K562 (cell line): Measurements from ENCODE around the gene TBL1XR1. TPM values are rescaled to one million over a fixed set of nuclear protein-coding genes. Genes with fewer than 3 reads are reported as not detected.

Experiments
- ATAC-seq: fragments of 200-7000 bp; cut with Tn5 transposase; 3 replicates; pipeline ENCODE4 v1.9.1; 2020; ENCODE audit warnings: moderate library complexity
- BruUV-seq: library from RNA; stranded (reverse); fragments of 400-500 nt; replicated peaks from 2 replicates; lab custom pipeline; 2021; lab: Mats Ljungman, UMichigan
- CTCF ChIA-PET: fragments of 300-600 bp; formaldehyde crosslinking; extraction: SDS; loops from one replicate; lab custom pipeline; 2021; ENCODE audit warnings: low intra/inter-chr PET ratio; lab: Yijun Ruan, JAX
- POLR2A ChIA-PET: fragments of 300-600, 350-650 bp; sonication (Branson Sonifier 250); formaldehyde crosslinking; extraction: SDS; loops from one replicate; lab custom pipeline; 2021; ENCODE audit warnings: antibody characterized with exemption, inconsistent platforms; lab: Yijun Ruan, JAX
- DNase-seq, 4 experiments: peaks; one replicate each; pipeline versions ENCODE4 v3.0.0 to v3.0.0-alpha.2; 2011 to 2018; ENCODE audit warnings: low spot score in 3 of 4, mixed read lengths in 3 of 4; ENCODE audit errors: extremely low read depth in 1 of 4
- FAIRE-seq: peaks from 2 replicates; lab custom pipeline; 2011; peaks lifted over from hg19 to GRCh38; lab: Jason Lieb, UNC
- H2AFZ ChIP-seq: 2 replicates; pipeline ENCODE4 v1.6.0; 2011; ENCODE audit warnings: low read depth, low read length, control low read depth, inconsistent platforms
- H3K27ac ChIP-seq: fragments of 200-600 bp; 3 replicates; pipeline ENCODE4 v1.8.0; 2011; ENCODE audit warnings: low read depth, mild to moderate bottlenecking, control low read depth, inconsistent platforms, low read length, moderate library complexity, mixed read lengths; ENCODE audit errors: extremely low read depth
- H3K27me3 ChIP-seq, 2 experiments: fragments of 300-600 bp in 1 of 2; 2 replicates in 1 of 2; 3 replicates in 1 of 2; pipeline versions ENCODE4 v1.6.0 to v1.8.0; 2011; ENCODE audit warnings: inconsistent platforms in 2 of 2, low read length in 2 of 2, mild to moderate bottlenecking in 1 of 2, mixed read lengths in 1 of 2, moderate library complexity in 1 of 2; ENCODE audit not compliant: control insufficient read depth in 2 of 2, insufficient read depth in 2 of 2
- H3K36me3 ChIP-seq: fragments of 300-600 bp; 3 replicates; pipeline ENCODE4 v1.8.0; 2011; ENCODE audit warnings: mild to moderate bottlenecking, low read length, inconsistent platforms; ENCODE audit not compliant: control insufficient read depth, insufficient read depth
- H3K4me1 ChIP-seq, 2 experiments: fragments of 200-600 bp in 1 of 2; replicated peaks in 1 of 2; 2 replicates in 1 of 2; 3 replicates in 1 of 2; pipeline versions ENCODE4 v1.5.1 to v1.8.0; 2011; ENCODE audit warnings: inconsistent platforms in 2 of 2, low read length in 2 of 2, mild to moderate bottlenecking in 1 of 2, mixed read lengths in 1 of 2, moderate library complexity in 1 of 2; ENCODE audit not compliant: control insufficient read depth in 2 of 2, insufficient read depth in 2 of 2
- H3K4me2 ChIP-seq: 2 replicates; pipeline ENCODE4 v1.6.1; 2011; ENCODE audit warnings: low read length, control low read depth, inconsistent platforms, mixed read lengths; ENCODE audit not compliant: insufficient read depth
- H3K4me3 ChIP-seq: fragments of 200-600 bp; sonication (generic), shearing (Covaris generic); 2 replicates; pipeline ENCODE4 v1.5.1; 2016; ENCODE audit warnings: control low read depth, inconsistent platforms
- H3K79me2 ChIP-seq: fragments of 200-600 bp; 3 replicates; pipeline ENCODE4 v1.8.0; 2011; ENCODE audit warnings: low read length, inconsistent platforms; ENCODE audit not compliant: control insufficient read depth, insufficient read depth
- H3K9ac ChIP-seq, 2 experiments: 2 replicates each; pipeline versions ENCODE4 v1.6.0 to v1.6.1; 2011; ENCODE audit warnings: low read depth in 2 of 2, low read length in 2 of 2, control low read depth in 1 of 2, inconsistent platforms in 1 of 2, mild to moderate bottlenecking in 1 of 2, mixed read lengths in 1 of 2; ENCODE audit not compliant: insufficient read depth in 1 of 2
- H3K9me1 ChIP-seq: one replicate; pipeline ENCODE4 v1.6.0; 2011; ENCODE audit warnings: inconsistent platforms, mild to moderate bottlenecking, low read length, moderate library complexity; ENCODE audit not compliant: control insufficient read depth, insufficient read depth
- H3K9me3 ChIP-seq: replicated peaks from 2 replicates; pipeline ENCODE4 v1.5.1; 2011; ENCODE audit warnings: low read depth, low read length, inconsistent platforms; ENCODE audit not compliant: control insufficient read depth, insufficient read depth
- H4K20me1 ChIP-seq: replicated peaks from 2 replicates; pipeline ENCODE4 v1.6.1; 2011; ENCODE audit warnings: low read length, inconsistent platforms, mixed read lengths; ENCODE audit not compliant: control insufficient read depth, insufficient read depth
- ATF6 ChIP-seq: sonication (generic); formaldehyde crosslinking; IDR thresholded peaks from 2 replicates; pipeline ENCODE4 v1.4.0; 2020; ENCODE audit warnings: mild to moderate bottlenecking, missing genetic modification reagents
- COPS2 ChIP-seq: fragments of 450-650 bp; conservative IDR thresholded peaks from 2 replicates; pipeline ENCODE4 v1.6.1; 2016; ENCODE audit warnings: mild to moderate bottlenecking, moderate library complexity
- ELF4 ChIP-seq: fragments of 450-650 bp; formaldehyde crosslinking; IDR thresholded peaks from 2 replicates; pipeline ENCODE4 v1.4.0; 2022; ENCODE audit warnings: missing genetic modification characterization
- HNRNPH1 ChIP-seq: fragments of 200-400 bp; formaldehyde crosslinking; optimal IDR thresholded peaks from 2 replicates; pipeline ENCODE3; 2017; ENCODE audit warnings: low read depth, mild to moderate bottlenecking, low read length, moderate library complexity
- KLF10 ChIP-seq: fragments of 250-450 bp; sonication (Bioruptor Pico); IDR thresholded peaks from 2 replicates; pipeline ENCODE4 v1.6.1; 2021; ENCODE audit warnings: matching md5 sums
- PCBP2 ChIP-seq: fragments of 200-400 bp; formaldehyde crosslinking; IDR thresholded peaks from 2 replicates; pipeline ENCODE4 v1.6.1; 2018; ENCODE audit warnings: low read length, low read depth, mild to moderate bottlenecking, moderate library complexity; ENCODE audit not compliant: poor library complexity, severe bottlenecking
- POLR2B ChIP-seq: fragments of 450-650 bp; IDR thresholded peaks from 2 replicates; pipeline ENCODE4 v1.6.1; 2018; ENCODE audit warnings: low read depth; ENCODE audit not compliant: partially characterized antibody
- SAP30 ChIP-seq: fragments of 200-600 bp; sonication (generic); IDR thresholded peaks from 2 replicates; pipeline ENCODE4 v1.6.1; 2012; ENCODE audit warnings: borderline replicate concordance, low read depth, mild to moderate bottlenecking, moderate library complexity, low read length, control low read depth, inconsistent platforms; ENCODE audit not compliant: insufficient read depth, poor library complexity, severe bottlenecking
- SMARCB1 ChIP-seq: IDR thresholded peaks from 2 replicates; pipeline ENCODE4 v1.6.1; 2011; ENCODE audit warnings: improper control_type of control experiment, low read depth; ENCODE audit not compliant: insufficient read length
- SMARCE1 ChIP-seq: fragments of 450-650 bp; IDR thresholded peaks from 2 replicates; pipeline ENCODE4 v1.7.1; 2016; ENCODE audit warnings: mild to moderate bottlenecking
- TRIM28 ChIP-seq: fragments of 450-650 bp; IDR thresholded peaks from 2 replicates; pipeline ENCODE4 v1.6.1; 2017
- ZBED1 ChIP-seq: IDR thresholded peaks from 2 replicates; pipeline ENCODE4 v1.6.1; 2014
- WGBS: fragments of 100-300 bp; shearing (Covaris generic); methylation state at CpG from one replicate; pipeline ENCODE4 v1.1.6; 2016; ENCODE audit warnings: low coverage, mixed read lengths; ENCODE audit not compliant: insufficient coverage; ENCODE audit errors: missing lambda C conversion rate; 5-methylcytosine and 5-hydroxymethylcytosine counted together
- in situ Hi-C: fragments of 300-500 bp; cut with MboI; formaldehyde crosslinking; loops from 4 replicates; pipeline ENCODE4 v1.15.0; 2018; ENCODE audit warnings: inconsistent platforms, mixed read lengths
- intact Hi-C: fragments of 100-400 bp; cut with micrococcal nuclease; formaldehyde crosslinking; loops from 2 replicates; pipeline ENCODE4 v1.14.2; 2022
- polyA plus RNA-seq, 8 experiments: library from polyadenylated mRNA; depleted of rRNA in 4 of 8; stranded (reverse) in 5 of 8; unstranded in 3 of 8; fragments of >200 nt; fragmentation: Nextera tagmentation in 2 of 8; fragmentation: Illumina TruSeq in 1 of 8; extraction: Ambion mirVana in 2 of 8; extraction: Trizol in 1 of 8; gene quantifications; 2 replicates each; pipeline versions ENCODE4 v1.2.1 to v1.2.3, GENCODE V29; 2011 to 2014; ENCODE audit warnings: inconsistent platforms in 1 of 8, missing spikeins in 1 of 8
- total RNA-seq, 7 experiments: library from RNA; depleted of rRNA in 6 of 7; stranded (reverse); fragments of >200 nt in 6 of 7; fragmentation: Illumina TruSeq in 2 of 7; extraction: Trizol in 2 of 7; gene quantifications; 2 replicates each; pipeline versions ENCODE4 v1.2.1 to v1.2.3, GENCODE V29; 2011 to 2021; ENCODE audit warnings: low replicate concordance in 1 of 7
- TF ChIP-seq, protein P1 (sequence below), 2 experiments: fragments of 450-650 bp in 1 of 2; IDR thresholded peaks; 2 replicates each; pipeline ENCODE4 v1.6.1; 2011 to 2017; ENCODE audit warnings: low read depth in 2 of 2, antibody characterized with exemption in 1 of 2, borderline replicate concordance in 1 of 2, low read length in 1 of 2, mild to moderate bottlenecking in 1 of 2, mixed read lengths in 1 of 2; ENCODE audit not compliant: control insufficient read depth in 1 of 2

The TBL1XR1 gene
- total and polyA plus RNA-seq, 9 of the 15 experiments (the other 6 are each of a cell fraction or from before 2014, with no cell fraction given): 19.6 to 171 (median 83.3) TPM

- Histone ChIP-seq H3K36me3 (no peaks in the 10 kb centered on the region), H3K4me3 (no peak overlapping the region), H3K9me1 (no peaks in the 10 kb centered on the region), H3K27ac (no peak overlapping the region), H3K79me2 (no peaks in the 10 kb centered on the region), H4K20me1 (no peaks in the 10 kb centered on the region), H3K4me2 (no peak overlapping the region), H3K4me1 (no peaks in the 10 kb centered on the region), H3K9me3 (no peaks in the 10 kb centered on the region), H2AFZ (no peak overlapping the region), H3K27me3 (no peaks in the 10 kb centered on the region), H3K9ac (no peak overlapping the region)
- no peak for ATAC-seq
- BruUV-seq: no TSS peak
- FAIRE-seq: no peak
- TF ChIP-seq HNRNPH1 (no peak), SMARCB1 (no peak), SAP30 (no peak), TRIM28 (no peak), COPS2 (no peak)
- CTCF ChIA-PET: no interaction called here
- no peak for DNase-seq
- WGBS: 24% methylated on average over 3 of the region's 3 CpGs
- intact Hi-C loops: no loop called here
- in situ Hi-C loops: no loop called here
- POLR2A ChIA-PET: no interaction called here
Observed at GRCh38 chr3:176992978-176993377, 204.3 kb downstream of the TBL1XR1 start.

DNA sequence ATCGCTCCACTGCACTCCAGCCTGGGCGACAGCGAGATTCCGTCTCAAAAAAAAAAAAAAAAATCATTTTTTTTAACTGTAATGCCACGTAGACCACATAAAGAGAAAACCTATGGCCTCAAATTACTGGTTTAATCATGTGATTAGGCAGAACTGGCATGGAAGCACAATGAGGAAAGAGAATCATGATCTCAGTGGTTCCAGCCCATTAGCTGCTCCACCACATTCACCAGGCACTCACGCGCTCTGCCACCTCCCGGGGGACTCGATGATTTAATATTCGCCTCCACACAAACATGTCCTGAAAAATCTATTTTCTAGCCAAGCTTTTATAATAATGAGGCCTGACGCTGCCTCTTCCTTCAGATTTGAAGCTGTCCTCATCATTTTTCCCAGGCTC is 204.7 kb downstream of the TBL1XR1 start:
- Histone ChIP-seq H3K4me1 (no peaks in the 10 kb centered on the region), H3K9me3 (no peaks in the 10 kb centered on the region), H2AFZ (no peak overlapping the region), H3K4me3 (no peak overlapping the region), H3K9me1 (no peaks in the 10 kb centered on the region), H3K79me2 (no peaks in the 10 kb centered on the region), H4K20me1 (no peaks in the 10 kb centered on the region), H3K4me2 (no peak overlapping the region), H3K36me3 (no peaks in the 10 kb centered on the region), H3K27me3 (no peaks in the 10 kb centered on the region), H3K27ac (no peak overlapping the region), H3K9ac (no peak overlapping the region)
- POLR2A ChIA-PET: no interaction called here
- in situ Hi-C loops: no loop called here
- DNase-seq (no peak), FAIRE-seq (no peak), ATAC-seq (no peak)
- BruUV-seq: no TSS peak
- intact Hi-C loops: no loop called here
- WGBS: 71% methylated on average over 9 of the region's 11 CpGs
- CTCF ChIA-PET: no interaction called here
- TF ChIP-seq, protein P1, sequence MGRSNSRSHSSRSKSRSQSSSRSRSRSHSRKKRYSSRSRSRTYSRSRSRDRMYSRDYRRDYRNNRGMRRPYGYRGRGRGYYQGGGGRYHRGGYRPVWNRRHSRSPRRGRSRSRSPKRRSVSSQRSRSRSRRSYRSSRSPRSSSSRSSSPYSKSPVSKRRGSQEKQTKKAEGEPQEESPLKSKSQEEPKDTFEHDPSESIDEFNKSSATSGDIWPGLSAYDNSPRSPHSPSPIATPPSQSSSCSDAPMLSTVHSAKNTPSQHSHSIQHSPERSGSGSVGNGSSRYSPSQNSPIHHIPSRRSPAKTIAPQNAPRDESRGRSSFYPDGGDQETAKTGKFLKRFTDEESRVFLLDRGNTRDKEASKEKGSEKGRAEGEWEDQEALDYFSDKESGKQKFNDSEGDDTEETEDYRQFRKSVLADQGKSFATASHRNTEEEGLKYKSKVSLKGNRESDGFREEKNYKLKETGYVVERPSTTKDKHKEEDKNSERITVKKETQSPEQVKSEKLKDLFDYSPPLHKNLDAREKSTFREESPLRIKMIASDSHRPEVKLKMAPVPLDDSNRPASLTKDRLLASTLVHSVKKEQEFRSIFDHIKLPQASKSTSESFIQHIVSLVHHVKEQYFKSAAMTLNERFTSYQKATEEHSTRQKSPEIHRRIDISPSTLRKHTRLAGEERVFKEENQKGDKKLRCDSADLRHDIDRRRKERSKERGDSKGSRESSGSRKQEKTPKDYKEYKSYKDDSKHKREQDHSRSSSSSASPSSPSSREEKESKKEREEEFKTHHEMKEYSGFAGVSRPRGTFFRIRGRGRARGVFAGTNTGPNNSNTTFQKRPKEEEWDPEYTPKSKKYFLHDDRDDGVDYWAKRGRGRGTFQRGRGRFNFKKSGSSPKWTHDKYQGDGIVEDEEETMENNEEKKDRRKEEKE (IDR thresholded peaks at IDR 0.05; ENCODE audit: borderline replicate concordance in 1 of 2, control insufficient read depth in 1 of 2, low read depth in 2 of 2, low read length in 1 of 2): no peak
- TF ChIP-seq POLR2B (no peak), ELF4 (CRISPR knock-in tag) (no peak), KLF10 (CRISPR knock-in tag) (no peak), ATF6 (CRISPR knock-in tag) (no peak), SMARCE1 (no peak), PCBP2 (no peak), ZBED1 (no peak)
